HFFc6 (cell line): Measurements from ENCODE around the gene MEX3D. TPM values are rescaled to one million over a fixed set of nuclear protein-coding genes. Genes with fewer than 3 reads are reported as not detected.

Experiments
- DNase-seq: peaks from one replicate; pipeline ENCODE4 v3.0.0-alpha.2; 2018
- H3K27ac Mint-ChIP-seq: 2 replicates; pipeline ENCODE4 v1.8.0; 2020; ENCODE audit warnings: mild to moderate bottlenecking, mixed read lengths
- H3K27me3 Mint-ChIP-seq: 2 replicates; pipeline ENCODE4 v1.8.0; 2021; ENCODE audit warnings: mild to moderate bottlenecking, moderate library complexity, mixed read lengths; ENCODE audit not compliant: insufficient read depth
- H3K36me3 Mint-ChIP-seq: 2 replicates; pipeline ENCODE4 v1.8.0; 2021; ENCODE audit warnings: low read depth, mixed read lengths
- H3K4me1 Mint-ChIP-seq: 2 replicates; pipeline ENCODE4 v1.8.0; 2020; ENCODE audit warnings: low read depth, mixed read lengths
- H3K4me3 Mint-ChIP-seq: 2 replicates; pipeline ENCODE4 v1.8.0; 2020; ENCODE audit warnings: mild to moderate bottlenecking, moderate library complexity, mixed read lengths
- H3K9me3 Mint-ChIP-seq: 2 replicates; pipeline ENCODE4 v1.8.0; 2020; ENCODE audit warnings: mild to moderate bottlenecking, mixed read lengths
- total RNA-seq, 6 experiments: library from RNA; stranded (reverse); fragmentation: NEBNext Ultra II Directional; extraction: Animal tissue kit (Norgen Biotek cat#: 25700); gene quantifications; 2 replicates in 1 of 6; 3 replicates in 5 of 6; pipeline ENCODE4 v1.2.3, GENCODE V29; 2021
- TF ChIP-seq, protein P1 (sequence below): fragments of 200-600 bp; sonication (generic); IDR thresholded peaks from 2 replicates; pipeline ENCODE4 v1.5.0; 2021; ENCODE audit warnings: antibody characterized with exemption, mild to moderate bottlenecking

The MEX3D gene
- total RNA-seq, 6 experiments from 2014 or later = 28.6 to 36.7 (median 31.4) TPM

DNA sequence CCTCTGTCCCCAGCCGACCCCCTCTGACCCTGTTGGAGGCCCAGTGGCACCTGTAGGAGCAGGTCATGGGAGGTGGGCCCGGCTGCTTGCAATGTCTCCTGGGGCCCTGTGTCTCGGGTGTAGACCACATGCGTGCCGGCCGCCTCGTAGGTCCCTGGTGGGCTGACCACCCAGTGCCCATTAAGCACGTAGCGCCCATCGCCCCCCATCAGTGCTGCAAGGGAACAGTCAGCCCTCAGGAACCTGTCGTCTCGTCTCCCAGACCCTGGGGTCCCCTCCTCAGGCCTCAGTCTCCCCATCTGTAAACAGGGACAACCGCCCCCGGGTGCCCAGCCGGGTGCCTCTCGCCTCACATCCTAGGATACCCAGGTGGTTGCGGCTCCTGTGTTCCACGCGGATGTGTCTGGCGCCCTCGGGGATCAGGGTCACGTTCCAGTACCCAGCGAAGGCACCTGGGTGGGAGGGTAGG is 60.9 kb downstream of the MEX3D start:
- no peak for DNase-seq
- Mint-ChIP-seq H3K27me3 (peaks cover 13% of the 10 kb centered on the region), H3K4me1 (peaks cover 5% of the 10 kb centered on the region; the same call in 1 of the 2 replicates), H3K27ac (no peak overlapping the region; the same call in 1 of the 2 replicates), H3K36me3 (peaks cover 6% of the 10 kb centered on the region; the same call in 1 of the 2 replicates), H3K4me3 (no peak overlapping the region), H3K9me3 (0 out of 2 replicates have a peak, but pooled peaks cover 3% of the 10 kb centered on the region)
- TF ChIP-seq, protein P1, sequence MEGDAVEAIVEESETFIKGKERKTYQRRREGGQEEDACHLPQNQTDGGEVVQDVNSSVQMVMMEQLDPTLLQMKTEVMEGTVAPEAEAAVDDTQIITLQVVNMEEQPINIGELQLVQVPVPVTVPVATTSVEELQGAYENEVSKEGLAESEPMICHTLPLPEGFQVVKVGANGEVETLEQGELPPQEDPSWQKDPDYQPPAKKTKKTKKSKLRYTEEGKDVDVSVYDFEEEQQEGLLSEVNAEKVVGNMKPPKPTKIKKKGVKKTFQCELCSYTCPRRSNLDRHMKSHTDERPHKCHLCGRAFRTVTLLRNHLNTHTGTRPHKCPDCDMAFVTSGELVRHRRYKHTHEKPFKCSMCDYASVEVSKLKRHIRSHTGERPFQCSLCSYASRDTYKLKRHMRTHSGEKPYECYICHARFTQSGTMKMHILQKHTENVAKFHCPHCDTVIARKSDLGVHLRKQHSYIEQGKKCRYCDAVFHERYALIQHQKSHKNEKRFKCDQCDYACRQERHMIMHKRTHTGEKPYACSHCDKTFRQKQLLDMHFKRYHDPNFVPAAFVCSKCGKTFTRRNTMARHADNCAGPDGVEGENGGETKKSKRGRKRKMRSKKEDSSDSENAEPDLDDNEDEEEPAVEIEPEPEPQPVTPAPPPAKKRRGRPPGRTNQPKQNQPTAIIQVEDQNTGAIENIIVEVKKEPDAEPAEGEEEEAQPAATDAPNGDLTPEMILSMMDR = no peak

- Mint-ChIP-seq H3K27ac (no peak overlapping the region), H3K9me3 (0 out of 2 replicates have a peak, but pooled peaks cover 3% of the 10 kb centered on the region), H3K4me1 (peaks cover 5% of the 10 kb centered on the region; the same call in 1 of the 2 replicates), H3K36me3 (peaks cover 6% of the 10 kb centered on the region; the same call in 1 of the 2 replicates), H3K27me3 (peaks cover 13% of the 10 kb centered on the region), H3K4me3 (no peak overlapping the region)
- DNase-seq = no peak
- TF ChIP-seq, protein P1 = no peak
These were observed 61.9 kb downstream of the MEX3D start for GRCh38 chr19:1505991-1506881.

DNA sequence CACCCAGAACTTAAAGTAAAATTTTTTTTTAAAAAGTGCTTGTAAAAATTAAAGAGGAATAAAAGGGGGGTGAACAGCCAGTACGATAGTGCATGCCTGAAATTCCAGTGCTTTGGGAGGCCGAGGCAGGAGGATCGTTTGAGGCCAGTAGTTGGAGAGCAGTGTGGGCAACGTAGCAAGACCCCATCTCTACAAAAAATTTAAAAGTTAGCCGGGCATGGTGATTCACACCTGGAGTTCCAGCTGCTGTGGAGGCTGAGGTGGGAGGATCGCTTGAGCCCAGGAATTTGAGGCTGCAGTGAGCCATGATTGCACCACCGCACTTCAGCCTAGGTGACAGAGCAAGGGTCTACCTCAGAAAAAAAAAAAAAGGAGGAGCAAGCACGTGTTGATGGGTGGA is 63.1 kb downstream of the MEX3D start:
- Mint-ChIP-seq H3K9me3 (0 out of 2 replicates have a peak, but pooled peaks cover 3% of the 10 kb centered on the region), H3K4me1 (peaks cover 5% of the 10 kb centered on the region; the same call in 1 of the 2 replicates), H3K4me3 (no peak overlapping the region), H3K27ac (no peak overlapping the region), H3K27me3 (peaks cover 14% of the 10 kb centered on the region), H3K36me3 (peaks cover 6% of the 10 kb centered on the region; the same call in 1 of the 2 replicates)
- DNase-seq = no peak
- TF ChIP-seq, protein P1 = no peak

Other genes starting within 250 kb of the MEX3D start
- 100 to 1,000 TPM in 2 of 6 experiments, 10 to 100 TPM in 4; 91.9 to 105 (median 97.6) TPM for gene NDUFS7, start 184.4 kb downstream of the MEX3D start, total RNA-seq
- 10 to 100 TPM; 55.2 to 71.3 (median 67.7) TPM for gene GAMT, start 166.8 kb downstream of the MEX3D start, total RNA-seq
- 100 to 1,000 TPM in 4 of 6 experiments, 10 to 100 TPM in 2; 87.2 to 109 (median 103) TPM for gene DAZAP1, start 160.7 kb downstream of the MEX3D start, total RNA-seq
- 1,000 to 10,000 TPM; 1,047 to 1,358 (median 1,277) TPM for gene RPS15, start 129.9 kb downstream of the MEX3D start, total RNA-seq
- under 1 TPM; 0.18 to 0.47 (median 0.32) TPM for gene APC2, start 118.2 kb downstream of the MEX3D start, total RNA-seq
- 10 to 100 TPM; 26.7 to 34.8 (median 29.6) TPM for gene C19orf25, start 89.1 kb downstream of the MEX3D start, total RNA-seq
- 1 to 10 TPM in 3 of 6 experiments, under 1 TPM in 3; 0.34 to 1.2 (median 0.98) TPM for gene PCSK4, start 78.0 kb downstream of the MEX3D start, total RNA-seq
- 1 to 10 TPM; 1.7 to 4.6 (median 2.1) TPM for gene REEP6, start 77.1 kb downstream of the MEX3D start, total RNA-seq
- gene ADAMTSL5, start 55.3 kb downstream of the MEX3D start, total RNA-seq = 10 to 100 TPM; 14.9 to 20.5 (median 16.2) TPM
- gene PLK5, start 44.2 kb downstream of the MEX3D start, total RNA-seq = 1 to 10 TPM in 1 of 6 experiments, under 1 TPM in 5; 0.26 to 1.3 (median 0.70) TPM
- gene MBD3, start 24.5 kb upstream of the MEX3D start, total RNA-seq = 100 to 1,000 TPM in 1 of 6 experiments, 10 to 100 TPM in 5; 75.6 to 104 (median 85.7) TPM
- gene UQCR11, start 37.1 kb upstream of the MEX3D start, total RNA-seq = 100 to 1,000 TPM; 178 to 319 (median 252) TPM
- 100 to 1,000 TPM in 1 of 6 experiments, 10 to 100 TPM in 5; 74.9 to 102 (median 82.0) TPM for gene TCF3, start 84.3 kb upstream of the MEX3D start, total RNA-seq
- gene ONECUT3, start 185.2 kb upstream of the MEX3D start, total RNA-seq = not detected
- 1 to 10 TPM; 4.9 to 8.8 (median 7.6) TPM for gene ATP8B3, start 244.0 kb upstream of the MEX3D start, total RNA-seq